Liver (tissue), 9 donors: Measurements from ENCODE around the gene SNAPC4. TPM values are rescaled to one million over a fixed set of nuclear protein-coding genes. Genes with fewer than 3 reads are reported as not detected.

Experiments
- DNase-seq: peaks from one replicate; pipeline ENCODE4 v3.0.0-alpha.2; 2017; ENCODE audit warnings: low spot score
- H3K27ac ChIP-seq, 2 donors: one replicate each; pipeline ENCODE4 v1.7.0; 2013; ENCODE audit warnings: inconsistent platforms in 2 of 2, low read length in 2 of 2, control low read depth in 1 of 2, low read depth in 1 of 2, mild to moderate bottlenecking in 1 of 2
- H3K27me3 ChIP-seq, 4 donors: one replicate each; pipeline versions ENCODE4 v1.6.1 to v1.7.0; 2013; ENCODE audit warnings: low read length in 3 of 4, inconsistent platforms in 1 of 4, mild to moderate bottlenecking in 1 of 4, moderate library complexity in 1 of 4; ENCODE audit not compliant: control insufficient read depth in 4 of 4, insufficient read depth in 4 of 4
- H3K36me3 ChIP-seq, 4 donors: one replicate each; pipeline versions ENCODE4 v1.6.1 to v1.7.0; 2013; ENCODE audit warnings: low read length in 3 of 4, mild to moderate bottlenecking in 3 of 4, low read depth in 1 of 4, moderate library complexity in 1 of 4; ENCODE audit not compliant: control insufficient read depth in 4 of 4, insufficient read depth in 3 of 4
- H3K4me1 ChIP-seq, 4 donors: one replicate each; pipeline versions ENCODE4 v1.6.1 to v1.7.0; 2013; ENCODE audit warnings: low read length in 3 of 4, mild to moderate bottlenecking in 3 of 4, moderate library complexity in 1 of 4; ENCODE audit not compliant: control insufficient read depth in 4 of 4, insufficient read depth in 4 of 4
- H3K4me3 ChIP-seq, 3 donors: one replicate each; pipeline versions ENCODE4 v1.6.1 to v1.7.0; 2013; ENCODE audit warnings: low read length in 3 of 3, control low read depth in 1 of 3, low read depth in 1 of 3, mild to moderate bottlenecking in 1 of 3
- H3K9ac ChIP-seq, 2 donors: one replicate each; pipeline ENCODE4 v1.7.0; 2013; ENCODE audit warnings: low read length in 2 of 2, mild to moderate bottlenecking in 2 of 2, moderate library complexity in 2 of 2, control low read depth in 1 of 2, low read depth in 1 of 2
- H3K9me3 ChIP-seq, 4 donors: one replicate each; pipeline versions ENCODE4 v1.6.1 to v1.7.0; 2013; ENCODE audit warnings: low read length in 3 of 4; ENCODE audit not compliant: control insufficient read depth in 4 of 4
- ATF3 ChIP-seq: IDR thresholded peaks from 2 replicates; pipeline ENCODE4 v1.6.1; 2016; ENCODE audit warnings: antibody characterized with exemption
- EGR1 ChIP-seq, 2 donors: IDR thresholded peaks; 2 replicates each; pipeline ENCODE4 v1.6.1; 2016 to 2018; ENCODE audit warnings: antibody characterized with exemption in 2 of 2, low read depth in 2 of 2
- FOXA1 ChIP-seq: IDR thresholded peaks from 2 replicates; pipeline ENCODE4 v1.6.1; 2016; ENCODE audit warnings: antibody characterized with exemption
- FOXA2 ChIP-seq: IDR thresholded peaks from 2 replicates; pipeline ENCODE4 v1.6.1; 2016; ENCODE audit warnings: antibody characterized with exemption
- GABPA ChIP-seq, 2 donors: IDR thresholded peaks in 1 of 2; conservative IDR thresholded peaks in 1 of 2; 2 replicates each; pipeline ENCODE4 v1.6.1; 2016; ENCODE audit warnings: antibody characterized with exemption in 2 of 2, mild to moderate bottlenecking in 1 of 2, moderate library complexity in 1 of 2
- HNF4A ChIP-seq, 2 donors: conservative IDR thresholded peaks; 2 replicates each; pipeline ENCODE4 v1.6.1; 2016; ENCODE audit warnings: antibody characterized with exemption in 2 of 2, mild to moderate bottlenecking in 2 of 2
- HNF4G ChIP-seq: IDR thresholded peaks from 2 replicates; pipeline ENCODE4 v1.6.1; 2016; ENCODE audit warnings: antibody characterized with exemption
- JUND ChIP-seq, 2 donors: IDR thresholded peaks; 2 replicates each; pipeline ENCODE4 v1.6.1; 2016; ENCODE audit warnings: antibody characterized with exemption in 2 of 2
- NR2F2 ChIP-seq: IDR thresholded peaks from 2 replicates; pipeline ENCODE4 v1.6.1; 2016; ENCODE audit warnings: antibody characterized with exemption
- RAD21 ChIP-seq, 2 donors: IDR thresholded peaks; 2 replicates each; pipeline ENCODE4 v1.6.1; 2016; ENCODE audit warnings: antibody characterized with exemption in 2 of 2, mild to moderate bottlenecking in 2 of 2
- REST ChIP-seq: IDR thresholded peaks from 2 replicates; pipeline ENCODE4 v1.6.1; 2016; ENCODE audit warnings: antibody characterized with exemption, mild to moderate bottlenecking
- RXRA ChIP-seq, 2 donors: IDR thresholded peaks; 2 replicates each; pipeline ENCODE4 v1.6.1; 2017 to 2018; ENCODE audit warnings: antibody characterized with exemption in 2 of 2, mild to moderate bottlenecking in 1 of 2
- SP1 ChIP-seq: IDR thresholded peaks from 2 replicates; pipeline ENCODE4 v1.6.1; 2018; ENCODE audit warnings: antibody characterized with exemption, mild to moderate bottlenecking
- TAF1 ChIP-seq: conservative IDR thresholded peaks from 2 replicates; pipeline ENCODE4 v1.6.1; 2016; ENCODE audit warnings: antibody characterized with exemption, mild to moderate bottlenecking
- YY1 ChIP-seq: IDR thresholded peaks from 2 replicates; pipeline ENCODE4 v1.6.1; 2016; ENCODE audit warnings: antibody characterized with exemption, mild to moderate bottlenecking
- ZBTB33 ChIP-seq: IDR thresholded peaks from 2 replicates; pipeline ENCODE4 v1.6.1; 2016; ENCODE audit warnings: antibody characterized with exemption
- WGBS: extraction: QIAGEN DNeasy Blood & Tissue Kit; methylation state at CpG from one replicate; pipeline ENCODE4 v1.1.7; 2013; 5-methylcytosine and 5-hydroxymethylcytosine counted together
- polyA plus RNA-seq, 2 donors: library from polyadenylated mRNA; stranded (reverse) in 1 of 2; unstranded in 1 of 2; fragments of 200-250 nt in 1 of 2; fragments of >200 nt in 1 of 2; fragmentation: Nextera tagmentation in 1 of 2; extraction: Ambion mirVana in 1 of 2; gene quantifications; one replicate each; pipeline versions ENCODE4 v1.2.1 to v1.2.3, GENCODE V29; 2013 to 2015
- total RNA-seq, 2 donors: library from RNA; depleted of rRNA; stranded (reverse); fragments of >200 nt; gene quantifications; one replicate each; pipeline ENCODE4 v1.2.3, GENCODE V29; 2014
- TF ChIP-seq, protein P1 (sequence below): fragments of 150-350 bp; IDR thresholded peaks from 2 replicates; pipeline ENCODE4 v1.5.1; 2017; ENCODE audit warnings: improper control_type of control experiment, low read depth, low read length; ENCODE audit not compliant: missing input control
- TF ChIP-seq, protein P2 (sequence below): IDR thresholded peaks from 2 replicates; pipeline ENCODE4 v1.6.1; 2016; ENCODE audit warnings: antibody characterized with exemption
- donor health status: healthy.
- donor health status: healthy.
- donor health status: healthy.
- donor health status: healthy.
- donor health status: healthy.

The SNAPC4 gene
- total and polyA plus RNA-seq, 4 donors: 0.75 to 4.2 (median 3.1) TPM

DNA sequence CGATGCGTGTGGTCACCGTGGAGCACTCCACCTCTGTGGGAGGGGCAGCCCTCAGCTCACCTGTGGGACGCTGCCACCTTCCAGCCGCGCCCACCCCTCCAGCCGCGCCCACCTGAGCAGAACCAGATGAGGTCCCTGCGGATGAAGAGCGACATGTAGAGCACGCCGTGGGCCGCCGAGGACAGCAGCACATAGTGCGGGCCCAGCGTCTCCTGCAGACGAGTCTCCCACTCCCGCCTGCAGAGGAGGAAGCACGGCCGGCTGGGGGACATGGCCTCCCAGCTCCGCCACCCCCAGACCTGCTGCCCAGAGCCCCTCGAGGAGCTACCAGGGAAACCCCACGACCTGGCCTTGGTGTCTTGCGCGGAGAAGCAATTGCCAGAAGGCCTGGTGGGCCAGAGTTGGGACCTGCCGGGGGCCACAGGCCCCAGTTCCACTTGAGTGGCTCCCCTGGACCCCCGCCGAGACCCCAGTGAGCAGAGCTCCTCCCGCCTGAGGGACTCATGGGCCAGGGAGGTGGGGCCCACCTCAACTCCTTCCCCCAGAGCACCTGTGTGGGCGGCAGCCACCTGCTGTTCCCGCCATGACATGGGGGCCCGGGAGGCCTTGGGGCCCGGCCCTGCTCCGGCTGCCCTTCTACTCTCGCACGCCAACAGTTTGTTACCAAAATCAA lies 33.2 kb upstream of the SNAPC4 start:
- H3K36me3 ChIP-seq: peaks cover 9 to 23% (median 13%) of the 10 kb centered on the region in 4 donors
- no peaks in the 10 kb centered on the region for H3K27me3 ChIP-seq
- peaks cover 7 to 15% (median 11%) of the 10 kb centered on the region in 4 donors for H3K4me1 ChIP-seq
- no peak overlapping the region for H3K27ac ChIP-seq
- TF ChIP-seq HNF4G (no peak), NR2F2 (no peak), FOXA2 (no peak), FOXA1 (no peak), ZBTB33 (no peak), GABPA (IDR thresholded peaks at IDR 0.05 in 1 of 2, conservative IDR thresholded peaks at IDR 0.05 in 1 of 2) (no peak), JUND (IDR thresholded peaks at IDR 0.05) (no peak), TAF1 (no peak), HNF4A (conservative IDR thresholded peaks at IDR 0.05) (no peak), SP1 (no peak), REST (no peak), RXRA (IDR thresholded peaks at IDR 0.05) (no peak), ATF3 (no peak), RAD21 (IDR thresholded peaks at IDR 0.05) (no peak), YY1 (no peak), EGR1 (IDR thresholded peaks at IDR 0.05; ENCODE audit: low read depth in 2 of 2) (no peak)
- TF ChIP-seq, protein P1, sequence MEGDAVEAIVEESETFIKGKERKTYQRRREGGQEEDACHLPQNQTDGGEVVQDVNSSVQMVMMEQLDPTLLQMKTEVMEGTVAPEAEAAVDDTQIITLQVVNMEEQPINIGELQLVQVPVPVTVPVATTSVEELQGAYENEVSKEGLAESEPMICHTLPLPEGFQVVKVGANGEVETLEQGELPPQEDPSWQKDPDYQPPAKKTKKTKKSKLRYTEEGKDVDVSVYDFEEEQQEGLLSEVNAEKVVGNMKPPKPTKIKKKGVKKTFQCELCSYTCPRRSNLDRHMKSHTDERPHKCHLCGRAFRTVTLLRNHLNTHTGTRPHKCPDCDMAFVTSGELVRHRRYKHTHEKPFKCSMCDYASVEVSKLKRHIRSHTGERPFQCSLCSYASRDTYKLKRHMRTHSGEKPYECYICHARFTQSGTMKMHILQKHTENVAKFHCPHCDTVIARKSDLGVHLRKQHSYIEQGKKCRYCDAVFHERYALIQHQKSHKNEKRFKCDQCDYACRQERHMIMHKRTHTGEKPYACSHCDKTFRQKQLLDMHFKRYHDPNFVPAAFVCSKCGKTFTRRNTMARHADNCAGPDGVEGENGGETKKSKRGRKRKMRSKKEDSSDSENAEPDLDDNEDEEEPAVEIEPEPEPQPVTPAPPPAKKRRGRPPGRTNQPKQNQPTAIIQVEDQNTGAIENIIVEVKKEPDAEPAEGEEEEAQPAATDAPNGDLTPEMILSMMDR: no peak
- TF ChIP-seq, protein P2, sequence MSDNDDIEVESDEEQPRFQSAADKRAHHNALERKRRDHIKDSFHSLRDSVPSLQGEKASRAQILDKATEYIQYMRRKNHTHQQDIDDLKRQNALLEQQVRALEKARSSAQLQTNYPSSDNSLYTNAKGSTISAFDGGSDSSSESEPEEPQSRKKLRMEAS: no peak
- H3K4me3 ChIP-seq: no peak overlapping the region
- no peak overlapping the region for H3K9ac ChIP-seq
- no peak for DNase-seq
- 95% methylated on average over 36 of the region's 36 CpGs for WGBS
- no peaks in the 10 kb centered on the region for H3K9me3 ChIP-seq
